GM18502 (cell line): Measurements from ENCODE around the gene ITPKB.

Experiments used
- ATAC-seq: cut with Tn5 transposase; IDR thresholded peaks from one replicate; pipeline ENCODE4 v1.9.1; 2021; ENCODE audit warnings: mild to moderate bottlenecking; ENCODE audit not compliant: unreplicated experiment, poor library complexity

Gene ITPKB

DNA sequence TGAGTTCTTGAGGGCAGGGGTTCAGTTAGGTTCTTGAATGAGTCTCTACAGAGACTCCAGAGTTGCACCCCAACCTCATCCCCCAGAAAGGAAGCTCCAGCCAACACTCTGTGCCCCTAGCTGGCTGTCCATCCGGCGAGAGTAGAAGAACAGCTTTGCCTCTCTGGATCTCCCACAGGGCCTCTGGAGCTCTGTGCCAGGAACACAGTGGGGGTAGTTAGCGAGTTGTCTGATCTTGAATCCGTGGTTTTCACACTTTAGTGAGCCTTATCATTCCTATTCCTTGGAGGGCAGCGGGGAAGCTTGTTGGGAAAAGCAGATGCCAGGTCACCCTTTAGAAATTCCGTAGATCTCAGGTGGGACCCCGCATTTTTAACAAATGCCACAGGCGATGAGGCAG, 145.5 kb downstream of the ITPKB start:
- no peak for ATAC-seq

DNA sequence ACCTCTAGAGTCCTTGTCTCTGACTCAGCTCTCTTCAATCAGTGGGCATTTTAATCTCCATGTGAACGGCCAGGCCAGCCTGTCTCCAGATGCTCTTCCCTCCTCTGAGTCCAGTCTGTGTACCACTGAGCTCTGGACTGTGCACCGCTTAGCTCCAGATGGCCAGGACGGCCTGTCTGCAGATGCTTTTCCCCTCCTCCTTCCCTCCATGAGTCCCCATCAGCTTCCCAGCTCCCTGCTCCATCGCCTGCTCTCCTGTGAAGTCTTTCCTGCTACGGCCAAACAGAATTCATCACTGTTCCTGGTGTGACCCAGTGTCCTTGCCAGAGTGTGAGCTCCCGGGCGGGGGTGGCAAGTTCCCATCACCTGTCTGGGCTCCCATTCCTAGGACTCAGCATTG, 148.5 kb downstream of the ITPKB start:
- no peak for ATAC-seq

- no peak for ATAC-seq
Observed at GRCh38 chr1:226589008-226589733, 149.9 kb downstream of the ITPKB start.

GRCh38 chr1:226588484-226588883, 150.6 kb downstream of the ITPKB start:
- ATAC-seq, result no peak

DNA sequence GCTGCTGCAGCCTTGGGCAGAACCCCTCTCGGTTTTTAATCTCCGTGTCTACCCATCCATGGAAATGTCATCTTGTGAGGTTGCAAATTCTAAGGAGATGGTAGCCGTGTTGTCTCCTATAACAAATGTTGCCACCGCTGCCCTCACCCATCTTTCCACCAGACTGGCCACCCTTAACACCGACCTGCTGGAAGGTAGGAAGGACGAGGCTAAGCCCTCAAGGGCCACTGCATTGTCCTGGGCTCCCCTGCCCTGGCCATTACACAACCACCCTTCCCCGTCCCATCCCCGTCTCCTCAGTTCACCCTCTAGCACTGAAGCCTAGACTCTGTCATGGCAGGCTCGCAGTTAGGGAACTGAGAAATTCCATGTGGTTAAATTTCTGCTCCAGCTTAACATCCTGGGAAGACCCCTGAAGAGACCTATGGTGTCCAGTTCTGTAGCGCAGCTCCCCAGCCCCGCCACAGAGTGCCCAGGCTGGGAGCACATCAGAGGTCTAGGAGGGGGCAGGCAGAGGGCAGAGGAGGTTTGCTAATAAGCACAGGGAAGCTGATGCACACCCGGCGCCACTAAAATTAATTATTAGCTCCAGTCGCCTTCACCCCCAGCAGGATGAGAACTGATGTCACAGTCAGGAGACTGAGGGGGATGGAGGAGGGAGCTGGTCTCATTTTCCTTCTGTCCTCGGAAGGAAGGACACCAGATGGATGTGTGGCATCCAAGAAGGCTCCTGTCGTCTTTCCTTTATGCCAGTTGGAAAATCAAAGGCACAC, 152.2 kb downstream of the ITPKB start:
- ATAC-seq, result no peak

GRCh38 chr1:226586116-226586515, 153.0 kb downstream of the ITPKB start:
- no peak for ATAC-seq

DNA sequence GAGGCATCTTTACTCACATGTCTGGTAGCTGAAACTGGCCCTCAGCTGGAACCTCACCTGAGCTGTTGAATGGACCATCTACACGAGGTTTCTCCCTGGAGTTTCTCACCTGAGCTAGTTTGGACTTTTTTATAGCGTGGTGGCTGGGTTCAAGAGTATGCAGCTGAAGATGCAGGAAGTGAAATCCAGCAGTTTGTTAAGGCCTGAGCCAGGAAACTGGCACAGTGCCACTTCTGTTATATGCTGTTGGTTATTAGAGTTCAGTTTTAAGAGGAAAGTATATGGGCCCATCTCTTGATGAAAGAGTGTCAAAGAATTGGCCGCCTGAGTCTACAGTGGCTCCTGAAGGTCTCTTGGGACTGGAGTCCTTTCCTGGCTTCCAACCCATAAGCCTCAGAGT, 154.9 kb downstream of the ITPKB start:
- no peak for ATAC-seq

- ATAC-seq, result no peak
Observed at GRCh38 chr1:226582966-226583365, 156.1 kb downstream of the ITPKB start.
